IPS DF 19.7 (cell line): ENCODE measurements around the gene NFIL3.
"Not testable (repeated sequence)": the region's sequence is repeated elsewhere in the genome, so short reads cannot be mapped to it uniquely, and the experiment has no call there.

Experiments used
- DNase-seq: peaks from one replicate; pipeline ENCODE4 v3.0.0-alpha.2; 2013; ENCODE audit warnings: low read depth, low spot score

The NFIL3 gene, protein sequence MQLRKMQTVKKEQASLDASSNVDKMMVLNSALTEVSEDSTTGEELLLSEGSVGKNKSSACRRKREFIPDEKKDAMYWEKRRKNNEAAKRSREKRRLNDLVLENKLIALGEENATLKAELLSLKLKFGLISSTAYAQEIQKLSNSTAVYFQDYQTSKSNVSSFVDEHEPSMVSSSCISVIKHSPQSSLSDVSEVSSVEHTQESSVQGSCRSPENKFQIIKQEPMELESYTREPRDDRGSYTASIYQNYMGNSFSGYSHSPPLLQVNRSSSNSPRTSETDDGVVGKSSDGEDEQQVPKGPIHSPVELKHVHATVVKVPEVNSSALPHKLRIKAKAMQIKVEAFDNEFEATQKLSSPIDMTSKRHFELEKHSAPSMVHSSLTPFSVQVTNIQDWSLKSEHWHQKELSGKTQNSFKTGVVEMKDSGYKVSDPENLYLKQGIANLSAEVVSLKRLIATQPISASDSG

DNA sequence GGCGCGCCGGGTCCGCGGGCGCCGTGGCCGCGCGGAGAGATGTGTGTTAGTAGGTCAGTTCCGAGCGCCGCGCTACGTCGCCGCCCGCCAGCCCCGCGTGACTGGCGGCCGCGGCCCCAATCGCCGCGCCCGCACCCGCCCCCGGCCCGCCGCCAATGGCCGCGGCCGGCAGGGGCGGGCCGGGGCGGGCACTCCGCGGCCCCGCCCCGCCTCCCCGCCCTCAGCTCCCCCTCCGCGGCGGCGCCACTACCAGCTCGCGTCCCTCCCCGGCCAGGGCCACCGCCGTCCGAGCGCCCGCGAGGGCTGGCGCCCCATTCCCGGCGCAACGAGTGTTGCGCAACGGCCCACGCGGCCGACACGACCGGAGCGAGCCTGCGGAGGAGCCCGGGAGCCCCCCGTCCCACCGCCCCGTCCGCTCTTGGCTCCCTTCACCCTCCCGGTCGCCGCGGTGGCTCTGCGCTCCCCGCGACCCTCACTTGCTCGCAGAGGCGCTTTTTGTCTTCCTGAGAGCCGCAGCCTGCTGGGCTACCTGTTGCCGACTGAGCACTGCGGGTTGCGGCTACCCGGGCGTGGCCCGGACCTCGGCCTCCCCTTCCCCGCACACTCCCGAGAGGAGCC is at the start of gene NFIL3:
Gene NFIL3, minus strand, starts transcription at position 48 of the 618 bp plus-strand sequence. CDS start 13,098 bp downstream, outside the sequence.
- no peak for DNase-seq

DNA sequence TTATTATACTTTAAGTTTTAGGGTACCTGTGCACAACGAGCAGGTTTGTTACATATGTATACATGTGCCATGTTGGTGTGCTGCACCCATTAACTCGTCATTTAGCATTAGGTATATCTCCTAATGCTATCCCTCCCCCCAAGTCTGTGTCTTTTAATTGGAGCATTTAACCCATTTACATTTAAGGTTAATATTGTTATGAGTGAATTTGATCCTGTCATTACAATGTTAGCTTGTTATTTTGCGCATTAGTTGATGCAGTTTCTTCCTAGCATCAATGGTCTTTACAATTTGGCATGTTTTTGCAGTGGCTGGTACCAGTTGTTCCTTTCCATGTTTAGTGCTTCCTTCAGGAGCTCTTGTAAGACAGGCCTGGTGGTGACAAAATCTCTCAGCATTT is 47.9 kb upstream of the NFIL3 start:
- DNase-seq = not testable (repeated sequence)

DNA sequence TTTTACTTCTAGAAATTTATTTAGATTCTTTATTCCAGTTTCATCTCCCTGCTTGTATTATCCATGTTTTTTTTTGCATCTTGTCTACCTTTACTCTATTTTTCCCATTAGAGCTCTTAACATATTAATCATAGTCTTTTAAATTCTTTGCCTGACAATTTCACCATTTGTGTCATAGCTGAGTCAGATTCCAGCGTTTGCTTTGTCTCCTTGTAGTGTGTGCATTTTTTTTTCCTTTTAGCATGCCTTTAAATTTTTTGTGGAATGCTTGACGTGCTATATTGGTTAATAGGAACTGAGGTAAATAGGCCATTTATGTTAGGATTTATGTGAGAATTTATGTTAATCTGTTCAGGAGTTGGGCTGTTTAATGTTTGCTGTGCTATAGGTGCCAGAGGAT is 41.8 kb upstream of the NFIL3 start:
- DNase-seq = no peak

DNA sequence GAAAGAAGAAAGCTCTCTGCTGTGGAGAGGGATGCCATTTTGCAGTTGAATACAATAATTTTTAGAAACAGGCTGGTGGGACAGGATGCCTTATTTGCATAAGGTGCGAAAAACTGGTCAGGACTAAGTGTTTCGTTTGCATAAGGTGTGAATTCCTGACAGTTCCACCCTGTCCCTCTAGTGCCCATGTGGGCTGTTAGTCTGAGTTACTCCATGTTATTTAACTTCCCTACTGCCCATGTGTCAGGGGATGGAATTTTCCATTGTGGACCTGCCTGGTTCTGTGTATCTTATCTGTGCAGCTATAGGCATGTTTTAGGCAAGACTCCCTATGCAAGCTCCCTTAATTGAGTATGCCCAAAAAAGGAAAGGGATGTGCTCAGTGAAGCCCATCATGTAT is 35.3 kb upstream of the NFIL3 start:
- no peak for DNase-seq

GRCh38 chr9:91452844-91453243 is 29.2 kb upstream of the NFIL3 start:
- no peak for DNase-seq

GRCh38 chr9:91451431-91452270 is 28.0 kb upstream of the NFIL3 start:
- DNase-seq = no peak

GRCh38 chr9:91445135-91445534 is 21.5 kb upstream of the NFIL3 start:
- no peak for DNase-seq

DNA sequence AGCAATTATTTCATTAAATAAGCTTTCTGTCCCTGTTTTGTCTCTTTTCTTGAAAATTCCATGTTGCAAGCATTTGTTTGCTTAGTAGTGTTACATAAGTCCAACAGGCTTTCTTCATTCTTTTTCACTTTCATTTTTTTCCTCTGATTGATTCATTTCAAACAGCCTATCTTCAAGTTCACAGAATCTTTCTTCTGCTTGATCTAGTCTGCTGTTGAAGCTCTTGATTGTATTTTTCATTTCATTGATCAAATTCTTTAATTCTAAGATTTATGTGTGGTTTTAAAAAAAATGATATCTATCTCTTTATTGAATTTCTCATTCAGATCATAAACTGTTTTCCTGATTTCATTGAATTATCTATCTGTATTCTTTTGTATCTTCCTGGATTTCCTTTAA is 20.4 kb upstream of the NFIL3 start:
- DNase-seq = no peak

- DNase-seq = no peak
Observed at GRCh38 chr9:91443321-91443993, 19.8 kb upstream of the NFIL3 start.

GRCh38 chr9:91436841-91437240 is 13.2 kb upstream of the NFIL3 start:
- DNase-seq = no peak

DNA sequence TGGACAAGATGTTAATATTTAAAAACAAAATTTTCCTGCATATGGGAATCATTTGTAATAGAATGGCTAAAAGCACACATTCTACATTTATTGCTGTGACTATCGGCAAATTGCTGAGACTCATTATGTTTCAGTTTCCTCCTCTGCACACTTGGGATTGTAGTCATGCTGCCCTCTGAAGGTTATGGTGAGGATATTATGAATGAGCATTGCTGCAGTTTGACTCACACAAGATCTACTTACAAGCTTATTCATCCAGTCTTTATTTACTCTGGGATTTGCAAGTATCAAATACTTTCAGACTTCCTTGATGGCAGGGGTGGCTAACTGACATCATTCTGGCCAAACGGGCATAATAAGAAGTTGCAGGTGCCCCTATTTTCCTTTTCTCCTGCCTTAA is 9.5 kb upstream of the NFIL3 start:
- no peak for DNase-seq

DNA sequence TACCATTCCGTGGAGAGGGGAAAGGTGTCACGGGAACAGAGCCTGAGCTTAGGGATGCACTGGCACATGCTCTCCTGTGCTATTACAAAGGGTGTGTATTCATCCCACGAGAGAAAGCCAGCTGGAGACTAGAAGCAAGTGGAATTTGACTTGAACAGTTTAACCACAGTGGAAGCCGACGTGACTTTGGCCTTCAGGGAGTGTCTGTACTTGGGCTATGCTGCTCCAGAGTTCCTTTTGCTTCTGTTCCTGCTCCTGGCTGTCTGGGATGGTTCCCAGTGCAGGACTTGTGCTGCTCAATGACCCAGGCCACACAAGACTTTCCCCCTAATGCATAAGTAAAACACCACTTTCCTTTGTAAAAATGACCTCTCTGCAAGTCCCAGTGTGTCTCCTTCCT is 7.9 kb upstream of the NFIL3 start:
- DNase-seq = no peak

GRCh38 chr9:91429501-91429900 is 5.9 kb upstream of the NFIL3 start:
- no peak for DNase-seq

- DNase-seq = no peak
Observed at GRCh38 chr9:91428927-91429351, 5.3 kb upstream of the NFIL3 start.

DNA sequence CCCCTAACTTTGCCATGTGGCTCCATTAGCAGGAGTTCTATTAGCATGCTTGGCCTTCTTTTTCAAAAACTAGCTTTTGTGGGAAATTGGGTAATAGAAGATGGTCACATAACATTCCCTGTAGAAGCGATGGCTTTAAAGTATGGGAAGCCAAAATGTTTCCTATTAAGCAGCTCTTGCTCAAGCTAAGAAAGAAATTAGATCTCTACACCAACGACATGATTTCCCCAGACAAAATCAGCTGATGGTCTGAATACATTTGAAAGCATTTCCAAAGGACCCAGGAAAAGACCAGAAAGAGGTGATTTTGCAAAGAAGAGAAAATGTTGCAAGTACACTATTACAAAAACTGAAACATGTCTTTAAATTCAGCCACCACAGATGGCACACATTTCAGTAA is 4.8 kb upstream of the NFIL3 start:
- no peak for DNase-seq

DNA sequence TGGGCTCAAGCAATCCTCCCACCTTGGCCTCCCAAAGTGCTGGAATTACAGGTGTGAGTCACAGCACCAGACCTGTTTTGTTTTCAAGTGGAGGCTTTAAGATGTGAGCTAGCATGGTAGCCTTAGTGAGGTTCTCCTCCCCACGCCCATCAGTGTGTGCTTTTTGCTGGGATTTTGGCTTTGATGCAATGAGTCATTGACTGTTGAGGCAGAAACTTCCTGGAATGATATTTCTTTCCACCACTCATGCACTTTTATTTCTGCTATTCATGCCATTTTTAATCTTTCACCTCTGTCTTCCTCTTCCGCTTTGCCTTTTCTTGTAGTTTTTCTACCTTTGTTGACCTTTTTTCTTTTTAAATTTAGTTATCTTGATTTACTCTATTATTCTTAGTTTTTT is 4.2 kb upstream of the NFIL3 start:
- no peak for DNase-seq

- no peak for DNase-seq
Observed at GRCh38 chr9:91426123-91426745, 2.6 kb upstream of the NFIL3 start.

GRCh38 chr9:91425271-91425670 is 1.6 kb upstream of the NFIL3 start:
- no peak for DNase-seq

- no peak for DNase-seq
Observed at GRCh38 chr9:91424403-91425176, 958 bp upstream of the NFIL3 start.
